ENCODE measurements around the gene UQCRC2.

Gene UQCRC2

DNA sequence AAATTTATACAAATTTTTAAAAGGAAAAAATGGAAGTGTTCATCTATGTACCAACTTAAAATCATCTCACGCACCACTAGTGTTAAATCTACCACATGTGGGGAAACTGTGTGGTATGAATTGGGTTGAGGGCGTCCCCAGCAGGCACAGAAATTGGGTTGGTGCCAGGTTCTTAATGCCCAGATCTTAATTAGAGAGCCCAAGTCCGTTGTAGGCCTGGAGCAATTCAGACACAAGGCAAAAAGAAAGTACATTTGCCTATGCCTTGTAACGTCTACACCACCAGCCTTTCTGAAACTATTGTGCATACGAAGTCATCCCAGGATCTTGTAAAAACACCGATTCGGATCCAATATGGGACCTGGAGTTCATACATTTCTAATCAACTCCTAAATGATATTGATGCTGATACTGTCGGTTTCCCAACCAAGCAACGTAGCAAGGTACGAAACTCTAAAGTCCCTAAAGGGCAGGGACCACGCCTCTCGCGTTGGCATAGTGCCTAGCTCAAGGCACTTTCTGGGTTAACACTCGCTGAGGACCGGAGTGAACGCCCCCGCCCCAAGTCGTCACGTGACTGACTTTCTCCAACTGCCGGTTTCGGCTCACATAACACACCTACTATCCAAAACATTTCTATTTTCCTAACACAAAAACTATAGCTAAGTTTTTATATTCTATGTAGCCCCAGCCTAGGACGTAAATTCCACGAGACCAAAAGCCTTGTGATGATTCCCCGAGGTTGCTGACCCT lies 945 bp upstream of the UQCRC2 start:
- peaks cover 2% of the 10 kb centered on the region for H3K36me3 ChIP-seq (ENCODE audit: control insufficient read depth, insufficient read depth, low read length)
- peak overlapping the region; percentile 99 for H3K27ac ChIP-seq (ENCODE audit: low read depth, low read length)
- peaks cover 13% of the 10 kb centered on the region for H3K4me1 ChIP-seq (ENCODE audit: control insufficient read depth, insufficient read depth, low read length)
- H3K9ac ChIP-seq (ENCODE audit: low read length), result peak overlapping the region; percentile 99
- H3K4me3 ChIP-seq (ENCODE audit: low read length), result peak overlapping the region; percentile 100
- H3K27me3 ChIP-seq (ENCODE audit: control insufficient read depth, insufficient read depth, low read length), result no peaks in the 10 kb centered on the region

DNA sequence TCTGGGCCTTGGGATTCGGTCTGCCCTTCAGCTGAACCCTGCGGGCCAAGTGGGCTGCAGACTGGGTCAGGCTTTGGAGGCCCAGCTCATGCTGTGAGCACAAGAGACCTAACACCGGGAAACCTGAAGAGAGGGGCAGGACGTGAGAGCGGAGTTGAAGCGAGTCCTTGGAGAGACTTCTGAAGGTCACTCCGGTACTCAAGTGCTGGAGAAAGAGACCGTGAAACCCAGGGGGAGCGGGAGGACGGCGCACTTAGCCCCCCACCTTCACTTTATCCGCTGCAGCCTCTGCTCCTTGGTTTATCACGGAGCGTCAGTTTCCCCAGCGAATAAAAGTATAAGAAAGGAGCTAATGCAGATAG lies 361 bp downstream of the UQCRC2 start:
- H3K9ac ChIP-seq (ENCODE audit: low read length), result peak overlapping the region; percentile 99
- peak overlapping the region; percentile 99 for H3K27ac ChIP-seq (ENCODE audit: low read depth, low read length)
- H3K36me3 ChIP-seq (ENCODE audit: control insufficient read depth, insufficient read depth, low read length), result peaks cover 6% of the 10 kb centered on the region
- peak overlapping the region; percentile 100 for H3K4me3 ChIP-seq (ENCODE audit: low read length)
- H3K4me1 ChIP-seq (ENCODE audit: control insufficient read depth, insufficient read depth, low read length), result peaks cover 13% of the 10 kb centered on the region
- no peaks in the 10 kb centered on the region for H3K27me3 ChIP-seq (ENCODE audit: control insufficient read depth, insufficient read depth, low read length)

DNA sequence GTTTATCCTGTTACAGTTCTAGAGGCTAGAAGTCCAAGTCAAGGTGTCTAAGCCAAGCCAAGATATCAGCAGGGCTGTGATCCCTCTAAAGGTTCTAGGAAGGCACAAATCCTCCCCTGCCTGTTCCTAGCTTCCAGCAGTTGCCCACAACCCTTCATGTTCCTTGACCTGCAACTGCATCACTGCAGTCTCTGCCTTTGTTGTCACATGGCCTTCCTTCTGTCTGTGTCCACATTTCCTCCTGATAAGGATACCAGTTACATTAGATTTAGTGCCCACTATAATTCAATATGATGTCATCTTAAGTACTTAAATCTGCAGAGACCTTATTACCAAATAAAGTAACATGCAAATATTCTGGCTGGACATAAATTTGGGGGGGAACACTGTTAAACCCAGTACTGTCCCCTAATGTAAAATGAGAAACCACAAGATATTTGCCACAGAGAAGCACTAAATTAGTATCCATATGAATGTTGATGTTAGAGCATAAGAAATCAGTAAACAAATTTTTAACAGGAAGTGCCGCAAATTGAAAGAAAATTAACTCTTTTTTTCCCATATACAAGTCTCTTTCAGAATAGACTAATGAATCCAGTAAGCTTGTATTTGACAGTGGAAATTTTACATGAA lies 4.7 kb downstream of the UQCRC2 start:
- Histone ChIP-seq H3K27ac (ENCODE audit: low read depth, low read length) (no peak overlapping the region), H3K4me3 (ENCODE audit: low read length) (no peak overlapping the region), H3K36me3 (ENCODE audit: control insufficient read depth, insufficient read depth, low read length) (peaks cover 29% of the 10 kb centered on the region), H3K9ac (ENCODE audit: low read length) (no peak overlapping the region), H3K4me1 (ENCODE audit: control insufficient read depth, insufficient read depth, low read length) (peaks cover 7% of the 10 kb centered on the region), H3K27me3 (ENCODE audit: control insufficient read depth, insufficient read depth, low read length) (no peaks in the 10 kb centered on the region)

DNA sequence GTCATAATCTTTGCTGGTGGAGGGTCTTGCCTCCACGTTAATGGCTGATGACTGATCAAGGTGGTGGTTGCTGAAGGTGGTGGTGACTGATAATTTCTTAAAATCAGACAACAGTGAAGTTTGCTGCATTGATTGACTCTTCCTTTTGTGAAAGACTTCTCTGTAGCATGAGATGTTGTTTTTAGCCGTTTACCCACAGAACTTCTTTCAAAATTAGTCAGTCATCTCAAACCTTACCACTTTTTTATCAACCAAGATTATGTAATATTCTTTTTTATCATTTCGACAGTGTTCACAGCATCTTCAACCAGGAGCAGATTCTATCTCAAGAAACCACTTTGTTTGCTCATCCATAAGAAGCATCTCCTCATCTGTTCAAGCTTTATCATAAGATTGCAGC lies 5.9 kb downstream of the UQCRC2 start:
- Histone ChIP-seq H3K27ac (ENCODE audit: low read depth, low read length) (no peak overlapping the region), H3K27me3 (ENCODE audit: control insufficient read depth, insufficient read depth, low read length) (no peaks in the 10 kb centered on the region), H3K4me1 (ENCODE audit: control insufficient read depth, insufficient read depth, low read length) (peaks cover 4% of the 10 kb centered on the region), H3K36me3 (ENCODE audit: control insufficient read depth, insufficient read depth, low read length) (peaks cover 32% of the 10 kb centered on the region), H3K9ac (ENCODE audit: low read length) (no peak overlapping the region), H3K4me3 (ENCODE audit: low read length) (no peak overlapping the region)

DNA sequence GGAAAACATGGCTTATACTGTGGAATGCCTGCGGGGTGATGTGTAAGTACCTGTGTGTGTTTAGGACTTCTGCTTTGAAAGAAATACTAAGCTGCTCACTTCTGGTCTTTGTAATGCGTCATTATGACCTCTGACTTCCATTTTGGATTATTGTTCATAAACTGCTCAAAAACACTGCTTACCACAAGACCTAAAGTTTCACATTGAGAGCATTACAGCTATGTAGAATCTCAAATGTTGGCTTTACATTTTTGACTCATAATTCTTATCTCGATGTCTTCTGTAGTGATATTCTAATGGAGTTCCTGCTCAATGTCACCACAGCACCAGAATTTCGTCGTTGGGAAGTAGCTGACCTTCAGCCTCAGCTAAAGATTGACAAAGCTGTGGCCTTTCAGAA lies 9.3 kb downstream of the UQCRC2 start:
- no peaks in the 10 kb centered on the region for H3K4me1 ChIP-seq (ENCODE audit: control insufficient read depth, insufficient read depth, low read length)
- H3K9ac ChIP-seq (ENCODE audit: low read length), result no peak overlapping the region
- no peaks in the 10 kb centered on the region for H3K27me3 ChIP-seq (ENCODE audit: control insufficient read depth, insufficient read depth, low read length)
- no peak overlapping the region for H3K4me3 ChIP-seq (ENCODE audit: low read length)
- peaks cover 50% of the 10 kb centered on the region for H3K36me3 ChIP-seq (ENCODE audit: control insufficient read depth, insufficient read depth, low read length)
- no peak overlapping the region for H3K27ac ChIP-seq (ENCODE audit: low read depth, low read length)

DNA sequence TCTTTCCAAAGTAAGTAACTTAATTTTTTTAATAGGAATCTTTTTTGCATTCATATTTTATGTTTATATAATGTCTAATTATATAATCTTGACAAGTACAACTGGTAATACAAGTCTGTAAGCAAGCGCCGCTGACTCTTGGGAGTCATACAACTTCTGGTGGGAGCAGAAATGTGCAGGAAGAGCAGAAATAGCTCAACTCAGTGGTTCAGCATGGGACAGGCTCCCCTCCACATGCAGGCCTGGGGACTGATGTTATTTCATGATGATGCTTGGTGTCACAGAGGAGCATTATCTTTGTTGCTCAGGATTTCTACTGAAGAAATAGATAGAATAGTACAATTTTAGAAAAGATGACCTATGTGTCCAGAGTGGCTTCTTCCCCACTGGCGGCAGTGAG lies 10.7 kb downstream of the UQCRC2 start:
- Histone ChIP-seq H3K27me3 (ENCODE audit: control insufficient read depth, insufficient read depth, low read length) (no peaks in the 10 kb centered on the region), H3K4me3 (ENCODE audit: low read length) (no peak overlapping the region), H3K27ac (ENCODE audit: low read depth, low read length) (no peak overlapping the region), H3K9ac (ENCODE audit: low read length) (no peak overlapping the region), H3K4me1 (ENCODE audit: control insufficient read depth, insufficient read depth, low read length) (no peaks in the 10 kb centered on the region), H3K36me3 (ENCODE audit: control insufficient read depth, insufficient read depth, low read length) (peaks cover 52% of the 10 kb centered on the region)

DNA sequence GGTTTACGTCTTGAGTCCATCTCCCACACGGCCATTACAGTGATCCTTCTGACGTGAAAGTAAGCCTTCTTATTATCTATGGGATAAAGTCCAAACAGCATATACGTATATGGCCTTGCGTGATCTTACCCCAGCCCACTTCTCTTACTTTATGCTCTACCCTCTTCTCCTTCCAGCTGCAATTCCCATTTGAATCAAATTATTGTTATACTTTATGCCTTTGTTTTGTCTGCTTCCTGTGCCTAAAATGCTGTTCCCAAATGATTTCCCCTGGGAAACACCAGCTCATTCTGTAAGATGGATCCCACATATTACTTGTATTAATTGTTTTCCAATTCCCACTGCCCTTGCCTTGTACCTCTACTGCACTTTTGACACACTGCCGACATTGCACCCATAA lies 11.2 kb downstream of the UQCRC2 start:
- Histone ChIP-seq H3K27me3 (ENCODE audit: control insufficient read depth, insufficient read depth, low read length) (no peaks in the 10 kb centered on the region), H3K27ac (ENCODE audit: low read depth, low read length) (no peak overlapping the region), H3K4me3 (ENCODE audit: low read length) (no peak overlapping the region), H3K36me3 (ENCODE audit: control insufficient read depth, insufficient read depth, low read length) (peaks cover 47% of the 10 kb centered on the region), H3K9ac (ENCODE audit: low read length) (no peak overlapping the region), H3K4me1 (ENCODE audit: control insufficient read depth, insufficient read depth, low read length) (no peaks in the 10 kb centered on the region)

DNA sequence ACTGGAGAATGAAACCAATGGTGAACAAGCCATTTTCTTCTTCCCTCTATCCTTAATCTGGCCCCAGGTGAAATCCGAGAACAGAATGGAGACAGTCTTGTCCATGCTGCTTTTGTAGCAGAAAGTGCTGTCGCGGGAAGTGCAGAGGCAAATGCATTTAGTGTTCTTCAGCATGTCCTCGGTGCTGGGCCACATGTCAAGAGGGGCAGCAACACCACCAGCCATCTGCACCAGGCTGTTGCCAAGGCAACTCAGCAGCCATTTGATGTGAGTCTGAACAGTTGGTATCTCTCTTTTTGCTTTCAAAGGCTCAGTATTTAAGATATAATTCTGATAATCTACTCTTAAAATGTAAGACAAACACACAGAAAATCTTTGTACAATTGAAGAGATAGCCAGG lies 18.7 kb downstream of the UQCRC2 start:
- no peak overlapping the region for H3K4me3 ChIP-seq (ENCODE audit: low read length)
- no peak overlapping the region for H3K9ac ChIP-seq (ENCODE audit: low read length)
- no peaks in the 10 kb centered on the region for H3K27me3 ChIP-seq (ENCODE audit: control insufficient read depth, insufficient read depth, low read length)
- no peaks in the 10 kb centered on the region for H3K4me1 ChIP-seq (ENCODE audit: control insufficient read depth, insufficient read depth, low read length)
- H3K27ac ChIP-seq (ENCODE audit: low read depth, low read length), result no peak overlapping the region
- H3K36me3 ChIP-seq (ENCODE audit: control insufficient read depth, insufficient read depth, low read length), result peaks cover 47% of the 10 kb centered on the region

DNA sequence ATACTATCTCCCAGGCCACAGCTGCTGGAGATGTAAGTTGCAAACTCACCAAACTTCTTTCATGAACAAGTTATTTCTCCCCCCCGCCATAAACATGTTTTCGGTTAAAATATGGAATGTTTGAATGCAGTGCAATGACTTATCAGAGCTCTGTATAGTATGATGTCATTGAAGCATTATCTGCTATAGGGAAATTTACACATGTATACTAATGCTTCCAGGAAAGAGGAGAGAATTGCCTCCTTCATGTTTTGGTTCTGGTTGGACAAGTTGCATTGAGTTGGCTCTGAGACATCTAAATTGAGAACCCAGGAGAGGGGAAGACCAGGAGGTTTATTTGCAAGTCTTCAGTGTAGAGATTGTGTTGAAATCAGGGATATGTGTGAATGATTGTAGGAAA lies 20.8 kb downstream of the UQCRC2 start:
- H3K4me1 ChIP-seq (ENCODE audit: control insufficient read depth, insufficient read depth, low read length), result no peaks in the 10 kb centered on the region
- no peak overlapping the region for H3K27ac ChIP-seq (ENCODE audit: low read depth, low read length)
- peaks cover 51% of the 10 kb centered on the region for H3K36me3 ChIP-seq (ENCODE audit: control insufficient read depth, insufficient read depth, low read length)
- H3K9ac ChIP-seq (ENCODE audit: low read length), result no peak overlapping the region
- no peak overlapping the region for H3K4me3 ChIP-seq (ENCODE audit: low read length)
- H3K27me3 ChIP-seq (ENCODE audit: control insufficient read depth, insufficient read depth, low read length), result no peaks in the 10 kb centered on the region

DNA sequence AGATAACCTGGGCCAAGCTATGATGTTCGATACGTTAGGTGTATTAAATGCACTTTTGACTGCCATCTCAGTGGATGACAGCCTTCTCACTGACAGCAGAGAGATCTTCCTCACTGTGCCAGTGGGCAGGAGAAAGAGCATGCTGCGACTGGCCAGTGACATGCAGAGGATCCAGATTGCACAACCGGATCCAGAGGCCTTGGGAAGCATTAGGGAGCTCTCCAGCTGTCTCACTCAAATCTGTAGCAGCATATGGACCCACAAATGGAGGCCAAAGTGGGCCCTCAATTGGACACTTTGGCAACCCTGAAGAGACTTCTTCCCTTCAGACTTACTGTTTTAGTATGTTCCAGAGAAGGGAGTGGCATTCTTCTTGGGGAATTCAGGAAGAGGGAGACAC lies 26.9 kb downstream of the UQCRC2 start:
- Histone ChIP-seq H3K4me3 (ENCODE audit: low read length) (no peak overlapping the region), H3K36me3 (ENCODE audit: control insufficient read depth, insufficient read depth, low read length) (peaks cover 50% of the 10 kb centered on the region), H3K27ac (ENCODE audit: low read depth, low read length) (no peak overlapping the region), H3K9ac (ENCODE audit: low read length) (no peak overlapping the region), H3K27me3 (ENCODE audit: control insufficient read depth, insufficient read depth, low read length) (no peaks in the 10 kb centered on the region), H3K4me1 (ENCODE audit: control insufficient read depth, insufficient read depth, low read length) (no peaks in the 10 kb centered on the region)

DNA sequence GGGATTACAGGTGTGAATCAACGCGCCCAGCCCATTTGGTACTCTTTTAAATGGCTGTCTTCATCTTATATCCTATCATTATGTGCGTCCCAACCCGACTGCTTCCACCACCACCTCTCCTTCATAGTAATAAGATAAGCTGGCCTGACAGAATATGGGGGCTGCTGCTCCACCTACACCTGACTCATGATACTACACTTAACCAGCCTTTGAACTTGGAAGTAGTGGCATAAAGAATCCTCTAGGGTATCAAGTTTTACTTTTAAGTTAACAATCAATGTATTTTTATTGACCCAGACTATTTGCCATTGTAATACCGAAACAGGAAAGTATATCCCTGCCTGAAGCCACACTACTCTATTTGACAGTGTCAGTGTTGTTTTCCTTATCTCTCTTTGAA lies 28.9 kb downstream of the UQCRC2 start:
- no peak overlapping the region for H3K4me3 ChIP-seq (ENCODE audit: low read length)
- no peak overlapping the region for H3K9ac ChIP-seq (ENCODE audit: low read length)
- H3K27ac ChIP-seq (ENCODE audit: low read depth, low read length), result no peak overlapping the region
- H3K27me3 ChIP-seq (ENCODE audit: control insufficient read depth, insufficient read depth, low read length), result no peaks in the 10 kb centered on the region
- no peaks in the 10 kb centered on the region for H3K4me1 ChIP-seq (ENCODE audit: control insufficient read depth, insufficient read depth, low read length)
- H3K36me3 ChIP-seq (ENCODE audit: control insufficient read depth, insufficient read depth, low read length), result peaks cover 36% of the 10 kb centered on the region

DNA sequence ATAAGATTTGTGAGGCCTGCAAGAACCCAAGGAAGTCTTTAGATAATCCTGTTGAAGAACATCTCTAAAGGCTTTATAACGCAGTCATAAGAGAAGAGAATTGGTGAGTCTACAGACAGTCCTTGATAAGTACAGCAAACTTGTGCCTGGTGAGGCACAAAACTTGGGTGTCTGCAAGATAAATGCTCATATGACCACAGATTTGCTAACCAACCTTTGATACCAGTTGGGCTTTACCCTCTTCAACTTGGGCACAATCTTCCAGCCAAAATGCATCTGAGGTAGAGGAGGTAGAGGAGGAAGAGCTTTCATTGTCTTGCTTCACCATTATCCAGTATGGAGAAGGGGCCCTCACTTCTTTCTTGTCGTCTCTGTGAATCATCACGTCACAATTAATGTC lies 30.9 kb downstream of the UQCRC2 start:
- Histone ChIP-seq H3K27me3 (ENCODE audit: control insufficient read depth, insufficient read depth, low read length) (no peaks in the 10 kb centered on the region), H3K27ac (ENCODE audit: low read depth, low read length) (no peak overlapping the region), H3K36me3 (ENCODE audit: control insufficient read depth, insufficient read depth, low read length) (peaks cover 28% of the 10 kb centered on the region)

DNA sequence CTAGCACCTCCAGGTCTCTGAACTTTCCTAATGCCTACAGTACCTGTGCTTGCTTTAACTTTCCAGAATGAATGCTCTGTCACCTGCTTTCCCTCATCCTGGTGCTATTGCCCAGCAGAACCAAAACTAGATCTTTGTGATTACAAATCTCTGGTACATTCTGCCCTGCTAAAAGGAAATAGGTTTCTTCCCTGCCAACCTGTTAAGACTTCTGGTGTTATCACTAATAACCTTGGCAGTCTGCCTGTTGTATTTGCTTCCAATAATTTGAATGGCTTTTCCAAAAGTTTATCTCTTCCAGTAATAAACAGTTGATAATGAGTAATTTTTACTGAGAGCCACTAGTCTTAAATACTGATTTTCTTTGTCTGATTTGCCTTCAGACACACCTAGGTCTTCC lies 32.4 kb downstream of the UQCRC2 start:
- Histone ChIP-seq H3K4me1 (ENCODE audit: control insufficient read depth, insufficient read depth, low read length) (no peaks in the 10 kb centered on the region), H3K36me3 (ENCODE audit: control insufficient read depth, insufficient read depth, low read length) (peaks cover 19% of the 10 kb centered on the region), H3K27ac (ENCODE audit: low read depth, low read length) (no peak overlapping the region), H3K9ac (ENCODE audit: low read length) (no peak overlapping the region), H3K27me3 (ENCODE audit: control insufficient read depth, insufficient read depth, low read length) (no peaks in the 10 kb centered on the region), H3K4me3 (ENCODE audit: low read length) (no peak overlapping the region)

More for the DNA sequence above, 30.9 kb downstream of the UQCRC2 start:
- H3K4me3 ChIP-seq (ENCODE audit: low read length), result no peak overlapping the region
- no peak overlapping the region for H3K9ac ChIP-seq (ENCODE audit: low read length)
- no peaks in the 10 kb centered on the region for H3K4me1 ChIP-seq (ENCODE audit: control insufficient read depth, insufficient read depth, low read length)
